H1 (cell line): ENCODE data around the gene SPATA13. TPM values are rescaled to one million over a fixed set of nuclear protein-coding genes. Genes with fewer than 3 reads are reported as not detected.

Experiments used
- CTCF ChIA-PET: fragments of 300-600 bp; sonication (Branson Sonifier 250); formaldehyde crosslinking; loops from one replicate; lab custom pipeline; 2021; ENCODE audit not compliant: partially characterized antibody; lab: Charles Lee
- POLR2A ChIA-PET: fragments of 300-600 bp; sonication (Branson Sonifier 250); formaldehyde crosslinking; loops from one replicate; lab custom pipeline; 2021; ENCODE audit warnings: inconsistent platforms; ENCODE audit not compliant: partially characterized antibody; lab: Charles Lee
- DNase-seq, 2 experiments: peaks; one replicate each; pipeline versions ENCODE4 v3.0.0 to v3.0.0-alpha.2; 2010 to 2022; ENCODE audit warnings: low spot score in 2 of 2, low read depth in 1 of 2, mixed read lengths in 1 of 2
- FAIRE-seq: peaks from 2 replicates; lab custom pipeline; 2011; peaks lifted over from hg19 to GRCh38; lab: Jason Lieb, UNC
- H2AFZ ChIP-seq: 2 replicates; pipeline ENCODE4 v1.8.1; 2012; ENCODE audit warnings: low read length, inconsistent platforms
- H2AK5ac ChIP-seq: 2 replicates; pipeline ENCODE4 v1.6.1; 2013; ENCODE audit warnings: low read depth, low read length
- H2BK120ac ChIP-seq: replicated peaks from 2 replicates; pipeline ENCODE3; 2013; ENCODE audit warnings: low read depth, low read length, inconsistent platforms
- H2BK12ac ChIP-seq: 2 replicates; pipeline ENCODE4 v1.6.1; 2013; ENCODE audit warnings: low read depth, low read length
- H2BK15ac ChIP-seq: 2 replicates; pipeline ENCODE4 v1.6.1; 2013; ENCODE audit warnings: low read length
- H2BK20ac ChIP-seq: 2 replicates; pipeline ENCODE4 v1.6.1; 2013; ENCODE audit warnings: low read length
- H2BK5ac ChIP-seq: 2 replicates; pipeline ENCODE4 v1.6.1; 2013; ENCODE audit warnings: low read depth, low read length
- H3K14ac ChIP-seq: 2 replicates; pipeline ENCODE4 v1.6.1; 2013; ENCODE audit warnings: inconsistent platforms; ENCODE audit not compliant: insufficient read length
- H3K18ac ChIP-seq: 2 replicates; pipeline ENCODE4 v1.6.1; 2013; ENCODE audit warnings: low read length; ENCODE audit errors: extremely low read depth
- H3K23ac ChIP-seq: 2 replicates; pipeline ENCODE4 v1.6.1; 2013; ENCODE audit warnings: inconsistent platforms; ENCODE audit not compliant: insufficient read length
- H3K23me2 ChIP-seq: 2 replicates; pipeline ENCODE4 v1.6.1; 2013; ENCODE audit warnings: low read depth, low read length
- H3K27ac ChIP-seq: 2 replicates; pipeline ENCODE4 v1.6.1; 2011; ENCODE audit warnings: low read depth, low read length, inconsistent platforms
- H3K27me3 ChIP-seq, 4 experiments: replicated peaks in 1 of 4; 1 replicate in 1 of 4; 2 replicates in 3 of 4; pipeline versions ENCODE4 v1.6.1 to v1.8.1; 2011 to 2013; ENCODE audit warnings: low read length in 3 of 4, mild to moderate bottlenecking in 3 of 4, inconsistent platforms in 2 of 4, mixed read lengths in 2 of 4, moderate library complexity in 1 of 4; ENCODE audit not compliant: control insufficient read depth in 3 of 4, insufficient read depth in 3 of 4; ENCODE audit errors: extremely low read depth in 1 of 4
- H3K36me3 ChIP-seq, 4 experiments: 2 replicates each; pipeline versions ENCODE4 v1.6.1 to v1.8.1; 2011 to 2013; ENCODE audit warnings: mild to moderate bottlenecking in 4 of 4, low read length in 3 of 4, moderate library complexity in 2 of 4, control low read depth in 1 of 4, inconsistent platforms in 1 of 4; ENCODE audit not compliant: insufficient read depth in 4 of 4, control insufficient read depth in 2 of 4
- H3K4ac ChIP-seq: replicated peaks from 2 replicates; pipeline ENCODE3; 2013; ENCODE audit warnings: low read length, low read depth, mixed read lengths, inconsistent platforms; ENCODE audit not compliant: insufficient read length
- H3K4me1 ChIP-seq, 4 experiments: replicated peaks in 1 of 4; 1 replicate in 1 of 4; 2 replicates in 3 of 4; pipeline versions ENCODE4 v1.6.1 to v1.8.1; 2011 to 2013; ENCODE audit warnings: low read length in 3 of 4, inconsistent platforms in 2 of 4, mixed read lengths in 1 of 4; ENCODE audit not compliant: insufficient read depth in 4 of 4, control insufficient read depth in 3 of 4
- H3K4me2 ChIP-seq, 2 experiments: 2 replicates each; pipeline versions ENCODE4 v1.6.1 to v1.8.1; 2011 to 2013; ENCODE audit warnings: low read depth in 2 of 2, low read length in 2 of 2, control low read depth in 1 of 2, inconsistent platforms in 1 of 2, mild to moderate bottlenecking in 1 of 2; ENCODE audit not compliant: insufficient read depth in 1 of 2
- H3K4me3 ChIP-seq, 4 experiments: fragments of 200-600, 300-600 bp in 1 of 4; sonication (generic), shearing (Covaris generic), sonication (Bioruptor Twin) in 1 of 4; 2 replicates each; pipeline versions ENCODE4 v1.5.1 to v1.8.1; 2011 to 2016; ENCODE audit warnings: low read length in 4 of 4, low read depth in 3 of 4, control low read depth in 2 of 4, inconsistent platforms in 2 of 4, mild to moderate bottlenecking in 2 of 4, mixed read lengths in 1 of 4, moderate library complexity in 1 of 4; ENCODE audit not compliant: insufficient read depth in 2 of 4; ENCODE audit errors: extremely low read depth in 1 of 4
- H3K56ac ChIP-seq: replicated peaks from 2 replicates; pipeline ENCODE3; 2013; ENCODE audit warnings: low read depth, mild to moderate bottlenecking, mixed read lengths, low read length, inconsistent platforms; ENCODE audit not compliant: insufficient read length
- H3K79me1 ChIP-seq: 2 replicates; pipeline ENCODE4 v1.6.1; 2013; ENCODE audit warnings: low read depth, low read length, control low read depth
- H3K79me2 ChIP-seq, 2 experiments: 2 replicates each; pipeline versions ENCODE4 v1.6.1 to v1.8.1; 2012 to 2013; ENCODE audit warnings: low read length in 2 of 2, mild to moderate bottlenecking in 2 of 2, inconsistent platforms in 1 of 2; ENCODE audit not compliant: insufficient read depth in 2 of 2, control insufficient read depth in 1 of 2
- H3K9ac ChIP-seq, 4 experiments: replicated peaks in 1 of 4; 1 replicate in 1 of 4; 2 replicates in 3 of 4; pipeline versions ENCODE4 v1.6.1 to v1.8.1; 2011 to 2013; ENCODE audit warnings: low read depth in 3 of 4, low read length in 3 of 4, control low read depth in 2 of 4, mild to moderate bottlenecking in 2 of 4, moderate library complexity in 2 of 4, inconsistent platforms in 1 of 4; ENCODE audit errors: extremely low read depth in 1 of 4
- H3K9me3 ChIP-seq, 2 experiments: 2 replicates each; pipeline versions ENCODE4 v1.6.1 to v1.8.1; 2012 to 2013; ENCODE audit warnings: mild to moderate bottlenecking in 2 of 2, moderate library complexity in 2 of 2, control low read depth in 1 of 2, inconsistent platforms in 1 of 2, low read depth in 1 of 2, low read length in 1 of 2, mixed read lengths in 1 of 2; ENCODE audit not compliant: insufficient read depth in 2 of 2
- H4K20me1 ChIP-seq, 2 experiments: replicated peaks in 1 of 2; 2 replicates each; pipeline versions ENCODE3 to v1.8.1; 2011 to 2013; ENCODE audit warnings: inconsistent platforms in 2 of 2, low read length in 2 of 2, mild to moderate bottlenecking in 1 of 2; ENCODE audit not compliant: insufficient read depth in 2 of 2, control insufficient read depth in 1 of 2
- H4K5ac ChIP-seq: 2 replicates; pipeline ENCODE4 v1.6.1; 2013; ENCODE audit warnings: low read length, low read depth, mixed read lengths, inconsistent platforms; ENCODE audit not compliant: insufficient read length
- H4K8ac ChIP-seq: 2 replicates; pipeline ENCODE4 v1.8.0; 2013; ENCODE audit warnings: mild to moderate bottlenecking, moderate library complexity, low read length, inconsistent platforms; ENCODE audit not compliant: insufficient read depth; ENCODE audit errors: extremely low read depth
- H4K91ac ChIP-seq: replicated peaks from 2 replicates; pipeline ENCODE3; 2013; ENCODE audit warnings: low read length, mixed read lengths, inconsistent platforms; ENCODE audit not compliant: insufficient read length
- ASH2L ChIP-seq: fragments of 200-600, 300-600 bp; sonication (generic); IDR thresholded peaks from one replicate; pipeline ENCODE4 v1.7.1; 2017; ENCODE audit warnings: low read length
- HDAC2 ChIP-seq, 2 experiments: fragments of 300-600 bp in 1 of 2; sonication (generic) in 1 of 2; IDR thresholded peaks; 2 replicates each; pipeline ENCODE4 v1.6.1; 2011 to 2012; ENCODE audit warnings: low read depth in 2 of 2, low read length in 2 of 2, mild to moderate bottlenecking in 2 of 2, moderate library complexity in 2 of 2, borderline replicate concordance in 1 of 2, inconsistent platforms in 1 of 2
- HDAC6 ChIP-seq: IDR thresholded peaks from one replicate; pipeline ENCODE4 v1.7.1; 2012; ENCODE audit warnings: low read depth, mild to moderate bottlenecking, inconsistent platforms, low read length, moderate library complexity
- MAFK ChIP-seq: IDR thresholded peaks from 2 replicates; pipeline ENCODE4 v1.6.1; 2012; ENCODE audit warnings: low read depth, mild to moderate bottlenecking, improper control_type of control experiment, low read length
- POU5F1 ChIP-seq: IDR thresholded peaks from 2 replicates; pipeline ENCODE4 v1.6.1; 2011; ENCODE audit warnings: low read depth, mild to moderate bottlenecking, low read length, moderate library complexity
- RBBP5 ChIP-seq: IDR thresholded peaks from 2 replicates; pipeline ENCODE4 v1.7.1; 2012; ENCODE audit warnings: low read depth, mild to moderate bottlenecking, inconsistent platforms, low read length, moderate library complexity, borderline replicate concordance
- ZNF274 ChIP-seq: IDR thresholded peaks from 2 replicates; pipeline ENCODE4 v1.7.0; 2012; ENCODE audit warnings: low read length, borderline replicate concordance; ENCODE audit errors: extremely low read depth
- WGBS, 2 experiments: shearing (Covaris generic) in 1 of 2; methylation state at CpG; one replicate each; pipeline versions ENCODE4 v1.1.6 to v1.1.7; 2013 to 2015; ENCODE audit warnings: low lambda C conversion rate in 2 of 2, mixed read lengths in 2 of 2, inconsistent platforms in 1 of 2, low coverage in 1 of 2, missing lambda C conversion rate in 1 of 2; ENCODE audit not compliant: insufficient replicate concordance in 2 of 2, insufficient coverage in 1 of 2, insufficient read length in 1 of 2; ENCODE audit errors: extremely low coverage in 1 of 2, missing lambda C conversion rate in 1 of 2; 5-methylcytosine and 5-hydroxymethylcytosine counted together
- polyA plus RNA-seq, 7 experiments: library from polyadenylated mRNA; depleted of rRNA in 3 of 7; stranded (reverse) in 5 of 7; unstranded in 2 of 7; fragments of >200 nt in 5 of 7; fragments of 200-250 nt in 2 of 7; gene quantifications; 1 replicate in 5 of 7; 2 replicates in 1 of 7; 4 replicates in 1 of 7; pipeline versions ENCODE4 v1.2.1 to v1.2.3, GENCODE V29; 2011 to 2013; ENCODE audit warnings: missing spikeins in 2 of 7, mixed read lengths in 2 of 7
- total RNA-seq: library from RNA; stranded (reverse); fragmentation: NEBNext Ultra II Directional; extraction: Animal tissue kit (Norgen Biotek cat#: 25700); gene quantifications from 2 replicates; pipeline ENCODE4 v1.2.1, GENCODE V29; 2021

Gene SPATA13
- total and polyA plus RNA-seq, 2 of the 8 experiments (the other 6 are each of a cell fraction or from before 2014, with no cell fraction given), result 12.6 to 30.9 TPM

- no peak overlapping the region for H2BK12ac ChIP-seq
- TF ChIP-seq HDAC6 (no peak), HDAC2 (IDR thresholded peaks at IDR 0.05; ENCODE audit: borderline replicate concordance in 1 of 2, low read depth in 2 of 2, low read length in 2 of 2) (no peak), MAFK (no peak), RBBP5 (no peak), ASH2L (no peak), ZNF274 (no peak), POU5F1 (no peak)
- H2BK120ac ChIP-seq, result no peak overlapping the region
- no peak overlapping the region for H3K18ac ChIP-seq
- H3K4me1 ChIP-seq, result peaks cover 0 to 2% (median 0%) of the 10 kb centered on the region in 4 experiments; a peak in 1 of 7 replicates
- H3K14ac ChIP-seq, result no peak overlapping the region
- no peak overlapping the region for H4K8ac ChIP-seq
- 93% methylated on average over 2 of the region's 2 CpGs; no CpG with 5 or more reads in 1 of the 2 experiments for WGBS, 2 experiments
- H3K79me1 ChIP-seq, result peaks cover 7% of the 10 kb centered on the region; the same call in 1 of the 2 replicates
- H3K27me3 ChIP-seq, result no peaks in the 10 kb centered on the region
- H3K9ac ChIP-seq, result no peak overlapping the region
- FAIRE-seq (no peak), DNase-seq (no peak)
- H3K4me3 ChIP-seq, result no peak overlapping the region
- no peaks in the 10 kb centered on the region for H3K9me3 ChIP-seq
- H4K91ac ChIP-seq, result no peak overlapping the region
- H3K23me2 ChIP-seq, result no peaks in the 10 kb centered on the region
- H3K23ac ChIP-seq, result no peak overlapping the region
- POLR2A ChIA-PET, result no interaction called here
- H3K4me2 ChIP-seq, result no peak overlapping the region
- no peak overlapping the region for H2BK15ac ChIP-seq
- H3K56ac ChIP-seq, result no peak overlapping the region
- H3K4ac ChIP-seq, result no peak overlapping the region
- no peak overlapping the region for H2AK5ac ChIP-seq
- peaks cover 0 to 3% of the 10 kb centered on the region in 2 experiments for H4K20me1 ChIP-seq
- peaks cover 0 to 23% of the 10 kb centered on the region in 2 experiments; a peak in 1 of 4 replicates for H3K79me2 ChIP-seq
- no peak overlapping the region for H2AFZ ChIP-seq
- no peak overlapping the region for H3K27ac ChIP-seq
- CTCF ChIA-PET, result no interaction called here
- H4K5ac ChIP-seq, result no peak overlapping the region
- no peak overlapping the region for H2BK5ac ChIP-seq
- H2BK20ac ChIP-seq, result no peak overlapping the region
- H3K36me3 ChIP-seq, result no peaks in the 10 kb centered on the region
These were observed 82.8 kb downstream of the SPATA13 start for GRCh38 chr13:24243302-24243701.
